Breast epithelium (tissue), 4 donors: ENCODE results near the gene GMPR. TPM values are rescaled to one million over a fixed set of nuclear protein-coding genes. Genes with fewer than 3 reads are reported as not detected.

Source experiments
- DNase-seq, 2 donors: peaks; one replicate each; pipeline ENCODE4 v3.0.0-alpha.2; 2019; ENCODE audit warnings: low spot score in 2 of 2
- H3K27ac ChIP-seq, 2 donors: fragments of 200-600 bp; sonication (generic) in 1 of 2; one replicate each; pipeline ENCODE4 v1.5.1; 2016 to 2019; ENCODE audit warnings: mild to moderate bottlenecking in 1 of 2
- H3K27me3 ChIP-seq, 2 donors: fragments of 200-600 bp; sonication (generic) in 1 of 2; one replicate each; pipeline versions ENCODE4 v1.5.1 to v1.6.0; 2017 to 2019; ENCODE audit warnings: control low read depth in 1 of 2, mild to moderate bottlenecking in 1 of 2
- H3K36me3 ChIP-seq: fragments of 200-600 bp; one replicate; pipeline ENCODE4 v1.5.1; 2019
- H3K4me1 ChIP-seq, 2 donors: fragments of 200-600 bp; sonication (generic); one replicate each; pipeline ENCODE4 v1.5.1; 2016 to 2019; ENCODE audit warnings: control low read depth in 1 of 2
- H3K4me3 ChIP-seq, 3 donors: fragments of 200-600 bp; sonication (generic); 1 replicate in 2 of 3; 2 replicates in 1 of 3; pipeline ENCODE4 v1.5.1; 2016 to 2019; ENCODE audit warnings: mild to moderate bottlenecking in 3 of 3, moderate library complexity in 2 of 3
- H3K9me3 ChIP-seq, 2 donors: fragments of 200-600 bp; sonication (generic) in 1 of 2; one replicate each; pipeline ENCODE4 v1.5.1; 2016 to 2019; ENCODE audit warnings: control low read depth in 1 of 2
- CTCF ChIP-seq, 3 donors: fragments of 450-650 bp; IDR thresholded peaks; one replicate each; pipeline ENCODE4 v1.5.1; 2016 to 2017; ENCODE audit warnings: antibody characterized with exemption in 3 of 3, mild to moderate bottlenecking in 3 of 3, moderate library complexity in 3 of 3
- POLR2A ChIP-seq: fragments of 450-650 bp; IDR thresholded peaks from one replicate; pipeline ENCODE4 v1.6.1; 2016; ENCODE audit warnings: antibody characterized with exemption, mild to moderate bottlenecking, moderate library complexity
- POLR2AphosphoS5 ChIP-seq, 3 donors: sonication (generic); formaldehyde crosslinking; IDR thresholded peaks; one replicate each; pipeline ENCODE4 v1.6.1; 2017; ENCODE audit warnings: antibody characterized with exemption in 3 of 3
- intact Hi-C: fragments of 100-400 bp; cut with DNase I; formaldehyde crosslinking; loops from one replicate; pipeline ENCODE4 v1.15.1; 2023; ENCODE audit warnings: low total_unique reads
- total RNA-seq, 3 donors: library from RNA; depleted of rRNA; stranded (reverse); fragments of >200 nt; gene quantifications; one replicate each; pipeline ENCODE4 v1.1.0, GENCODE V29; 2016

Gene GMPR
- total RNA-seq, 3 donors from 2014 or later, result 4.3 to 16.4 (median 5.9) TPM

- intact Hi-C loops, result no loop called here
- Histone ChIP-seq H3K9me3 (no peaks in the 10 kb centered on the region), H3K27me3 (no peaks in the 10 kb centered on the region), H3K36me3 (no peaks in the 10 kb centered on the region), H3K4me1 (no peaks in the 10 kb centered on the region), H3K4me3 (peak overlapping the region in 1 of 3 donors; percentile 17), H3K27ac (no peak overlapping the region)
- DNase-seq, result no peak
- TF ChIP-seq CTCF (IDR thresholded peaks at IDR 0.05) (no peak), POLR2AphosphoS5 (IDR thresholded peaks at IDR 0.05) (no peak), POLR2A (no peak)
These were observed 40.2 kb upstream of the GMPR start for GRCh38 chr6:16198061-16198705.

- Histone ChIP-seq H3K4me3 (peak overlapping the region in 2 of 3 donors; percentile 14 to 57), H3K27me3 (no peaks in the 10 kb centered on the region), H3K27ac (peak overlapping the region in 1 of 2 donors; percentile 2), H3K4me1 (no peaks in the 10 kb centered on the region), H3K36me3 (no peaks in the 10 kb centered on the region), H3K9me3 (no peaks in the 10 kb centered on the region)
- intact Hi-C loops, result no loop called here
- no peak for DNase-seq
- TF ChIP-seq POLR2A (no peak), CTCF (IDR thresholded peaks at IDR 0.05) (no peak), POLR2AphosphoS5 (IDR thresholded peaks at IDR 0.05) (no peak)
These were observed 38.6 kb upstream of the GMPR start for GRCh38 chr6:16199804-16200203.

DNA sequence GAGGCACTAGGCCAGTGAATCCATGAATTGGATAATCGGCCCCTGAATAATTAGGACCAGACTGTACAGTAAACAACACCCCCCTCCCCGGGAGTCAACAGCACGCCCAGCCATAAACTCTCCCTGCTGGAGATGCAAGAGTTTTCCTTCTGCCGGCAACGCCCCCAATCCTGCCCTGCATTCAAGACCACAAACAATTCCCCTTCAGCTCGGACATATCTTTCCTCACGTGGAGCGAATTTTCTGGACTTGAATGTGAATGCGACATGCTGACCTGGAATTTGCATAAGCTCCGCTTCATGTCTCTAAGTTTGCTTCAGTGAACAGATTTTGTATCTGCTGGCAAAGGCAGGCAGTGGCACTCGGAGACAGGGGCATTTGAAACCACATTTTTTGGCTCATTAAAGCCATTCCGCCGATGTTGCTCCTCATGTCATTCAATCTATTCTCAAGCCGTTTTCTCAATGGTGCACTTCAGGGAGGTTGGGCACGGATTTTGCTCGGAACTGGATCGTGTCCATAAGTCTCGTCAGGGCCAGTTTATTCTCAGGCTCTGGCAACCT lies 38.0 kb upstream of the GMPR start:
- Histone ChIP-seq H3K27ac (peak overlapping the region; percentile 38 to 44), H3K9me3 (no peaks in the 10 kb centered on the region), H3K36me3 (no peaks in the 10 kb centered on the region), H3K27me3 (no peaks in the 10 kb centered on the region), H3K4me1 (no peaks in the 10 kb centered on the region), H3K4me3 (peak overlapping the region; percentile 14 to 57 (median 32))
- intact Hi-C loops, result no loop called here
- no peak for DNase-seq
- TF ChIP-seq CTCF (IDR thresholded peaks at IDR 0.05) (no peak), POLR2AphosphoS5 (IDR thresholded peaks at IDR 0.05) (no peak), POLR2A (no peak)

GRCh38 chr6:16201706-16202105 lies 36.7 kb upstream of the GMPR start:
- Histone ChIP-seq H3K4me1 (no peaks in the 10 kb centered on the region), H3K4me3 (no peak overlapping the region), H3K27me3 (no peaks in the 10 kb centered on the region), H3K36me3 (no peaks in the 10 kb centered on the region), H3K27ac (no peak overlapping the region), H3K9me3 (no peaks in the 10 kb centered on the region)
- TF ChIP-seq POLR2A (no peak), CTCF (IDR thresholded peaks at IDR 0.05) (no peak), POLR2AphosphoS5 (IDR thresholded peaks at IDR 0.05) (no peak)
- no peak for DNase-seq
- intact Hi-C loops, result no loop called here

DNA sequence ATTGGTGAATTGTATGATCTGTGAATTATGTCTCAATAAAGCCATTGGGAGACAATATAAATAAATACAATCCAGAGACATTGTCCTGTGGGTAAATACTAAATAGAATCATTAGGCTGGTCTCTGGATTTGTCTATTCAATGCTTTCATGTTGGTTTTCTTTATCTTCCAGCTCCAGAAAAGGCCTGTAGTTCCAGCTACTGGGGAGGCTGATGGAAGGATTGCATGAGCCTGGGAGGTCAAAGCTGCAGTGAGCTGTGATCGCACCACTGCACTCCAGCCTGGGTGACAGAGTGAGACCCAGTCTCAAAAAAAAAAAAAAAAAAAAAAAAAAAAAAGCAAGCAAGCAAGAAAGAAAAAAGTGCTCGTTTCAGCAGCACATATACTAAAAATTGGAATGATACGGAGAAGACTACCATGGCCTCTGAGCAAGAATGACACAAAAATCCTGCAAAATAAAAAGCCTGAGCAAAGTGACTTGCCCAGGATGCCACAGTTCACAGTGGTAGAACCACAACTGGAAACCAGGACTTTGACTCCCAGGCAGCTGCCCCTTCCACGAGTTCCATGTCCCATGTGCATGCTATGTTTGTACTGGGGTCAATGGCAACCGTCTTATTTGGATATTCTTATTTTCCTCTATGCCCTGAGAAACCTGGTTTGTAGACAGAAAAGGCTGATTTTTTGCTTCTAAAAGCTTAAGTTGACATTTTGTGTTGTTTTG lies 33.6 kb upstream of the GMPR start:
- intact Hi-C loops, result no loop called here
- Histone ChIP-seq H3K27me3 (no peaks in the 10 kb centered on the region), H3K9me3 (no peaks in the 10 kb centered on the region), H3K4me3 (no peak overlapping the region), H3K27ac (peak overlapping the region in 1 of 2 donors; percentile 45), H3K4me1 (no peaks in the 10 kb centered on the region), H3K36me3 (no peaks in the 10 kb centered on the region)
- DNase-seq, result no peak
- TF ChIP-seq POLR2AphosphoS5 (IDR thresholded peaks at IDR 0.05) (no peak), CTCF (IDR thresholded peaks at IDR 0.05) (no peak), POLR2A (no peak)
